GM08714 (cell line): ENCODE measurements around the gene SMC1B.
"Not testable (repeated sequence)": the region's sequence is repeated elsewhere in the genome, so short reads cannot be mapped to it uniquely, and the experiment has no call there.

Experiments
- H3K4me3 ChIP-seq: fragments of 200-500 bp; sonication (Bioruptor generic); 2 replicates; pipeline ENCODE4 v1.5.1; 2014; ENCODE audit warnings: mild to moderate bottlenecking, low read length, inconsistent platforms
- ZNF274 ChIP-seq: IDR thresholded peaks from 2 replicates; pipeline ENCODE4 v1.6.1; 2012; ENCODE audit warnings: mild to moderate bottlenecking, low read depth, low read length

Gene SMC1B

GRCh38 chr22:45305456-45306075 is 107.8 kb downstream of the SMC1B start:
- no peak overlapping the region for H3K4me3 ChIP-seq
- no peak for TF ChIP-seq ZNF274

- no peak for TF ChIP-seq ZNF274
- H3K4me3 ChIP-seq, result no peak overlapping the region
These were observed 108.4 kb downstream of the SMC1B start for GRCh38 chr22:45304971-45305370.

GRCh38 chr22:45303181-45303580 is 110.2 kb downstream of the SMC1B start:
- no peak overlapping the region for H3K4me3 ChIP-seq
- TF ChIP-seq ZNF274, result no peak

- no peak overlapping the region for H3K4me3 ChIP-seq
- TF ChIP-seq ZNF274, result no peak
These were observed 110.6 kb downstream of the SMC1B start for GRCh38 chr22:45302751-45303150.

- no peak overlapping the region for H3K4me3 ChIP-seq
- TF ChIP-seq ZNF274, result no peak
These were observed 114.4 kb downstream of the SMC1B start for GRCh38 chr22:45298934-45299505.

- no peak overlapping the region for H3K4me3 ChIP-seq
- TF ChIP-seq ZNF274, result no peak
These were observed 116.6 kb downstream of the SMC1B start for GRCh38 chr22:45296628-45297297.

GRCh38 chr22:45295492-45295891 is 117.9 kb downstream of the SMC1B start:
- TF ChIP-seq ZNF274, result no peak
- no peak overlapping the region for H3K4me3 ChIP-seq

- H3K4me3 ChIP-seq, result not testable (repeated sequence)
These were observed 118.4 kb downstream of the SMC1B start for GRCh38 chr22:45295004-45295403.
